Kidney (tissue), 14 donors: Measurements from ENCODE around the gene WBP2. TPM values are rescaled to one million over a fixed set of nuclear protein-coding genes. Genes with fewer than 3 reads are reported as not detected.
A peak's percentile ranks its signal among the peaks of the same experiment; 100 is the strongest.

ENCODE experiments used
- DNase-seq, 5 donors: peaks; one replicate each; pipeline ENCODE4 v3.0.0-alpha.2; 2013 to 2020
- FAIRE-seq: peaks from 2 replicates; lab custom pipeline; 2012; peaks lifted over from hg19 to GRCh38; lab: Jason Lieb, UNC
- H3K27ac ChIP-seq, 2 donors: one replicate each; pipeline ENCODE4 v1.7.0; 2013; ENCODE audit warnings: low read depth in 2 of 2, low read length in 2 of 2, inconsistent platforms in 1 of 2
- H3K27me3 ChIP-seq: one replicate; pipeline ENCODE4 v1.7.1; 2013; ENCODE audit warnings: low read length, inconsistent platforms; ENCODE audit not compliant: control insufficient read depth, insufficient read depth
- H3K36me3 ChIP-seq, 3 donors: one replicate each; pipeline versions ENCODE4 v1.7.0 to v1.7.1; 2013; ENCODE audit warnings: low read length in 3 of 3, control low read depth in 1 of 3, inconsistent platforms in 1 of 3; ENCODE audit not compliant: insufficient read depth in 3 of 3, control insufficient read depth in 2 of 3
- H3K4me1 ChIP-seq, 3 donors: one replicate each; pipeline versions ENCODE4 v1.7.0 to v1.7.1; 2013; ENCODE audit warnings: low read length in 3 of 3, inconsistent platforms in 1 of 3, low read depth in 1 of 3; ENCODE audit not compliant: control insufficient read depth in 2 of 3, insufficient read depth in 2 of 3
- H3K4me3 ChIP-seq, 3 donors: one replicate each; pipeline versions ENCODE4 v1.7.0 to v1.8.1; 2013; ENCODE audit warnings: low read length in 3 of 3, control low read depth in 1 of 3, inconsistent platforms in 1 of 3
- H3K9ac ChIP-seq, 3 donors: one replicate each; pipeline versions ENCODE4 v1.7.0 to v1.7.1; 2013; ENCODE audit warnings: low read length in 3 of 3, control low read depth in 1 of 3, inconsistent platforms in 1 of 3
- H3K9me3 ChIP-seq, 3 donors: one replicate each; pipeline versions ENCODE4 v1.7.0 to v1.7.1; 2013; ENCODE audit warnings: low read length in 3 of 3, control low read depth in 1 of 3, inconsistent platforms in 1 of 3; ENCODE audit not compliant: control insufficient read depth in 2 of 3, insufficient read depth in 1 of 3
- CTCF ChIP-seq: IDR thresholded peaks from 3 replicates; pipeline ENCODE4 v1.5.1; 2012; ENCODE audit warnings: mild to moderate bottlenecking, moderate library complexity, borderline replicate concordance; ENCODE audit not compliant: insufficient read depth; ENCODE audit errors: extremely low read depth
- intact Hi-C: fragments of 100-400 bp; cut with DNase I; formaldehyde crosslinking; loops from one replicate; pipeline ENCODE4 v1.11.1; 2022
- polyA plus RNA-seq: library from polyadenylated mRNA; stranded (reverse); fragments of 350-450 nt; fragmentation: Illumina TruSeq; extraction: RNeasy Lipid Tissue Mini Kit (QIAGEN cat#74804); gene quantifications from one replicate; pipeline ENCODE4 v1.2.3, GENCODE V29; 2014; ENCODE audit warnings: low read depth, low replicate concordance; ENCODE audit not compliant: insufficient read depth
- total RNA-seq: library from RNA; stranded (reverse); fragmentation: NEBNext Ultra II Directional; extraction: Animal tissue kit (Norgen Biotek cat#: 25700); gene quantifications from one replicate; pipeline ENCODE4 v1.2.1, GENCODE V29; 2021
- donor health status: control.
- donor health status: control.
- donor health status: control.
- donor health status: control.
- donor health status: control.
- donor health status: DM: yes; HTN: yes; CAD: no.
- donor health status: Normal renal cell carcinoma (clear cell type).

WBP2 gene
- total and polyA plus RNA-seq, 2 donors from 2014 or later, result 135 to 151 TPM

- H3K9me3 ChIP-seq, result no peaks in the 10 kb centered on the region
- peaks cover 0 to 20% (median 9%) of the 10 kb centered on the region in 3 donors for H3K4me1 ChIP-seq
- H3K27ac ChIP-seq, result no peak overlapping the region
- no peak overlapping the region for H3K4me3 ChIP-seq
- no peak overlapping the region for H3K9ac ChIP-seq
- no peaks in the 10 kb centered on the region for H3K27me3 ChIP-seq
- no peak for DNase-seq
- no peak for FAIRE-seq
- intact Hi-C loops, result no loop called here
- no peak for TF ChIP-seq CTCF
- H3K36me3 ChIP-seq, result peaks cover 0 to 5% (median 4%) of the 10 kb centered on the region in 3 donors
Observed at GRCh38 chr17:75893305-75894048, 38.3 kb upstream of the WBP2 start.

GRCh38 chr17:75892556-75893224 is 37.6 kb upstream of the WBP2 start:
- Histone ChIP-seq H3K4me3 (no peak overlapping the region), H3K9ac (no peak overlapping the region), H3K27me3 (no peaks in the 10 kb centered on the region), H3K27ac (no peak overlapping the region), H3K36me3 (peaks cover 0 to 4% (median 3%) of the 10 kb centered on the region in 3 donors), H3K4me1 (peaks cover 0 to 20% (median 9%) of the 10 kb centered on the region in 3 donors), H3K9me3 (no peaks in the 10 kb centered on the region)
- intact Hi-C loops, result no loop called here
- peak in 1 of 5 donors; percentile 76 for DNase-seq
- FAIRE-seq, result no peak
- TF ChIP-seq CTCF, result no peak

- no peaks in the 10 kb centered on the region for H3K9me3 ChIP-seq
- FAIRE-seq (no peak), DNase-seq (no peak)
- no peaks in the 10 kb centered on the region for H3K27me3 ChIP-seq
- peaks cover 0 to 4% (median 3%) of the 10 kb centered on the region in 3 donors for H3K36me3 ChIP-seq
- peaks cover 0 to 20% (median 9%) of the 10 kb centered on the region in 3 donors for H3K4me1 ChIP-seq
- no peak overlapping the region for H3K4me3 ChIP-seq
- TF ChIP-seq CTCF, result no peak
- H3K27ac ChIP-seq, result no peak overlapping the region
- H3K9ac ChIP-seq, result no peak overlapping the region
- intact Hi-C loops, result no loop called here
Observed at GRCh38 chr17:75891605-75892555, 36.7 kb upstream of the WBP2 start.
